ENCODE results near the gene CBLN3.
"Not testable (repeated sequence)": the region's sequence is repeated elsewhere in the genome, so short reads cannot be mapped to it uniquely, and the experiment has no call there.

The CBLN3 gene

GRCh38 chr14:24429395-24430142 is at the start of gene CBLN3, which contains the start of gene KHNYN:
CBLN3 (minus strand) TSS chr14:24429668; CDS start chr14:24429054, 614 bp downstream.
KHNYN (plus strand) TSS chr14:24429954; CDS start chr14:24430731, 777 bp downstream.
- in situ Hi-C loops (cut with MboI; ENCODE audit: low pct_unique_long_range_greater_than_20kb, low sequenced_read_pairs, unreplicated experiment) = no loop called here
- peak; percentile 98 for DNase-seq (ENCODE audit: low spot score)
- no peak for TF ChIP-seq CTCF (IDR thresholded peaks at IDR 0.05; ENCODE audit: extremely low read depth, insufficient read depth, missing control alignments)

- in situ Hi-C loops (cut with MboI; ENCODE audit: low pct_unique_long_range_greater_than_20kb, low sequenced_read_pairs, unreplicated experiment) = no loop called here
- no peak for DNase-seq (ENCODE audit: low spot score)
- TF ChIP-seq CTCF (IDR thresholded peaks at IDR 0.05; ENCODE audit: extremely low read depth, insufficient read depth, missing control alignments) = no peak
Measured at GRCh38 chr14:24475261-24475660, 45.8 kb upstream of the CBLN3 start.

- no peak for DNase-seq (ENCODE audit: low spot score)
- no peak for TF ChIP-seq CTCF (IDR thresholded peaks at IDR 0.05; ENCODE audit: extremely low read depth, insufficient read depth, missing control alignments)
- in situ Hi-C loops (cut with MboI; ENCODE audit: low pct_unique_long_range_greater_than_20kb, low sequenced_read_pairs, unreplicated experiment) = loop anchor here (25.0 kb wide), 1 partner anchor 214 kb away; no protein-coding TSS in a partner anchor
Measured at GRCh38 chr14:24473211-24473610, 43.7 kb upstream of the CBLN3 start.

GRCh38 chr14:24470450-24470849 is 41.0 kb upstream of the CBLN3 start:
- not testable (repeated sequence) for DNase-seq (ENCODE audit: low spot score)
- in situ Hi-C loops (cut with MboI; ENCODE audit: low pct_unique_long_range_greater_than_20kb, low sequenced_read_pairs, unreplicated experiment) = loop anchor here (25.0 kb wide), 1 partner anchor 217 kb away; no protein-coding TSS in a partner anchor

- no peak for TF ChIP-seq CTCF (IDR thresholded peaks at IDR 0.05; ENCODE audit: extremely low read depth, insufficient read depth, missing control alignments)
- DNase-seq (ENCODE audit: low spot score) = no peak
- in situ Hi-C loops (cut with MboI; ENCODE audit: low pct_unique_long_range_greater_than_20kb, low sequenced_read_pairs, unreplicated experiment) = loop anchor here (25.0 kb wide), 1 partner anchor 221 kb away; no protein-coding TSS in a partner anchor
Measured at GRCh38 chr14:24465805-24466204, 36.3 kb upstream of the CBLN3 start.

- DNase-seq (ENCODE audit: low spot score) = no peak
- no peak for TF ChIP-seq CTCF (IDR thresholded peaks at IDR 0.05; ENCODE audit: extremely low read depth, insufficient read depth, missing control alignments)
- in situ Hi-C loops (cut with MboI; ENCODE audit: low pct_unique_long_range_greater_than_20kb, low sequenced_read_pairs, unreplicated experiment) = loop anchor here (25.0 kb wide), 1 partner anchor 222 kb away; no protein-coding TSS in a partner anchor
Measured at GRCh38 chr14:24465368-24465767, 35.9 kb upstream of the CBLN3 start.
